ENCODE data around the gene LMAN2.
A peak's percentile ranks its signal among the peaks of the same experiment; 100 is the strongest.

The LMAN2 gene

DNA sequence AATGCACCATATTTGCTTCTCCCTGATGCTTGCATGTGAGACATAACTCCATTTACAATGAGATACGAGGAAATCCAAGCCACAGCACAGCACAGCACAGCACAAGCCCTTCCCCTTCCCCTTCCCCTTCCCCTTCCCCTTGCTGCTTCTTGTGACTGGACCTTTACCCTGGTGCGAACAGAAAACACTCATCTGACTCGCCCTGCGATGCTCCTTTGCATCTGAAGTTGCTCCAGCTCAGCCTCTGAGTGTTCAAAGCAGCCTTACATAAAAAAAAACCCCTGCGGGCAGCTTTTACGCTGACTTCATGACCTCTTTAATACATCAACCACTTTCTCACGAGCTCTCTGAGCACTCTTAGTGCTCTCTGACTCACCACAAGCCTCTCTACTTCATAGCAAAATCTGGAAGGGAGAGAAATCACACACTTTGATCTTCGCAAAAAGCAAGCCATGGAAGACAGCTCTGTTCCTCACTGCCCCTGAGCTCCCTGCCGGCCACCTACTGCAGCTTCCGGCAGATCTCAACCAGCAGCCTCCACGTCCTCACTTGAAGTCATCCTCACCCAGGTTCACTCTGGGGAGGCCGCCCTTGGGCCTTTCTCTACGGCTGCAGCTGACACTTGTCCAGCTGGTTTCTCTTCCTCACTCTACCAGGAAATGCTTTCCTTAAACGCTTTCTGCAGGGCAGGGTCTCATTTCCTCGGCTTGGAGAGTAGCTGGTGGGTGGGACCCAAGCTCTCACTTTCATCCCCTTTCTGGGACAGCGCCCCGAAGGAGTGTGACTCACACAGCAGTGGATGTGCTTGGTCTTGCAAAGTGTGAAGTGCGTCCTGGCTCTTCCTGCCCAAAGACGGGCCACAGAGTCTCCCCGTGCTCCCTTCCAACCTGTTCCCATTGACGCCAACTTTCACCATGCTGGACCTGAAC lies 38.0 kb upstream of the LMAN2 start:
- Histone ChIP-seq H3K9me2 (replicated peaks; ENCODE audit: insufficient read depth, low read length) (no peaks in the 10 kb centered on the region), H2AFZ (ENCODE audit: low read depth, low read length, severe bottlenecking) (no peak overlapping the region), H4K20me1 (ENCODE audit: low read depth, low read length) (no peaks in the 10 kb centered on the region), H3K4me3 (ENCODE audit: insufficient read depth, low read length, poor library complexity, severe bottlenecking) (no peak overlapping the region), H3K27ac (ENCODE audit: low read depth, low read length) (no peak overlapping the region), H3K79me2 (ENCODE audit: insufficient read depth, low read length) (no peaks in the 10 kb centered on the region), H3F3A (ENCODE audit: insufficient read depth) (0 out of 2 replicates have a peak, but pooled peaks cover 3% of the 10 kb centered on the region), H3K9ac (ENCODE audit: low read length) (no peak overlapping the region), H3K36me3 (ENCODE audit: low read length) (no peaks in the 10 kb centered on the region), H3K4me2 (ENCODE audit: low read depth, low read length, poor library complexity, severe bottlenecking) (no peak overlapping the region), H3K27me3 (ENCODE audit: low read length) (no peaks in the 10 kb centered on the region), H3K9me3 (ENCODE audit: insufficient read depth, low read length) (no peaks in the 10 kb centered on the region)
- TF ChIP-seq, protein P1, sequence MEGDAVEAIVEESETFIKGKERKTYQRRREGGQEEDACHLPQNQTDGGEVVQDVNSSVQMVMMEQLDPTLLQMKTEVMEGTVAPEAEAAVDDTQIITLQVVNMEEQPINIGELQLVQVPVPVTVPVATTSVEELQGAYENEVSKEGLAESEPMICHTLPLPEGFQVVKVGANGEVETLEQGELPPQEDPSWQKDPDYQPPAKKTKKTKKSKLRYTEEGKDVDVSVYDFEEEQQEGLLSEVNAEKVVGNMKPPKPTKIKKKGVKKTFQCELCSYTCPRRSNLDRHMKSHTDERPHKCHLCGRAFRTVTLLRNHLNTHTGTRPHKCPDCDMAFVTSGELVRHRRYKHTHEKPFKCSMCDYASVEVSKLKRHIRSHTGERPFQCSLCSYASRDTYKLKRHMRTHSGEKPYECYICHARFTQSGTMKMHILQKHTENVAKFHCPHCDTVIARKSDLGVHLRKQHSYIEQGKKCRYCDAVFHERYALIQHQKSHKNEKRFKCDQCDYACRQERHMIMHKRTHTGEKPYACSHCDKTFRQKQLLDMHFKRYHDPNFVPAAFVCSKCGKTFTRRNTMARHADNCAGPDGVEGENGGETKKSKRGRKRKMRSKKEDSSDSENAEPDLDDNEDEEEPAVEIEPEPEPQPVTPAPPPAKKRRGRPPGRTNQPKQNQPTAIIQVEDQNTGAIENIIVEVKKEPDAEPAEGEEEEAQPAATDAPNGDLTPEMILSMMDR (IDR thresholded peaks at IDR 0.05; ENCODE audit: insufficient read depth, low read length, poor library complexity, severe bottlenecking): no peak
- no peak for TF ChIP-seq EZH2phosphoT487 (conservative IDR thresholded peaks at IDR 0.05; ENCODE audit: low read length)

DNA sequence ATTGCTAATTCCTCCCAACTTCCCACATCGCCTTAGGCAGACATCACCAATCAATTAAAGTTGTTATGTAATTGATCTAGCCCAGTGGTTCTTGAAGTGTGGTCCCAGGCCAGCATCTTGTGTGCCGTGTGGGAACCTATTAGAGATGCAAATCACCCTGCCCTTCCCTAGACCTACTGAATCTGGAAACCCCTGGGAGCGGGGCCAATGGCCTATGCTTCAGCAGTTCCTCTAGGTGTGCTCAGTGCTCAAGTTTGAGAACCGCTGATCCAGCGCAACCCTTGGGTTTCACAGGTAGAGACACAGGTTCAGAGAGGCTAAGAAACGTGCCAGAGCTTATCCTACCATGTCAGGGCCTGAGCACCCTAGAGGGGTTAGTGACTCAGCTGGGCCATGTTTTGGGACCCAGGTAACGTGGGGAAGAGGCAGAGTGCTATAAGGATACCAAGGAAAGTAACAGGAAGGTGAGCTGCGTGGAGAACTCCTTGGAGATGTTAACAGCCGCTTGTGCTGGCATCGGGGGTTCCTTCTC lies 37.1 kb upstream of the LMAN2 start:
- TF ChIP-seq, protein P1 (IDR thresholded peaks at IDR 0.05; ENCODE audit: insufficient read depth, low read length, poor library complexity, severe bottlenecking): no peak
- TF ChIP-seq EZH2phosphoT487 (conservative IDR thresholded peaks at IDR 0.05; ENCODE audit: low read length): no peak
- Histone ChIP-seq H3F3A (ENCODE audit: insufficient read depth) (0 out of 2 replicates have a peak, but pooled peaks cover 3% of the 10 kb centered on the region), H2AFZ (ENCODE audit: low read depth, low read length, severe bottlenecking) (no peak overlapping the region), H3K36me3 (ENCODE audit: low read length) (no peaks in the 10 kb centered on the region), H4K20me1 (ENCODE audit: low read depth, low read length) (no peaks in the 10 kb centered on the region), H3K4me2 (ENCODE audit: low read depth, low read length, poor library complexity, severe bottlenecking) (no peak overlapping the region), H3K27ac (ENCODE audit: low read depth, low read length) (no peak overlapping the region), H3K9ac (ENCODE audit: low read length) (no peak overlapping the region), H3K9me2 (replicated peaks; ENCODE audit: insufficient read depth, low read length) (no peaks in the 10 kb centered on the region), H3K4me3 (ENCODE audit: insufficient read depth, low read length, poor library complexity, severe bottlenecking) (no peak overlapping the region), H3K79me2 (ENCODE audit: insufficient read depth, low read length) (no peaks in the 10 kb centered on the region), H3K9me3 (ENCODE audit: insufficient read depth, low read length) (no peaks in the 10 kb centered on the region), H3K27me3 (ENCODE audit: low read length) (no peaks in the 10 kb centered on the region)

- Histone ChIP-seq H3K9ac (ENCODE audit: low read length) (no peak overlapping the region), H3K4me2 (ENCODE audit: low read depth, low read length, poor library complexity, severe bottlenecking) (peak overlapping the region; percentile 14), H3K9me3 (ENCODE audit: insufficient read depth, low read length) (no peaks in the 10 kb centered on the region), H3K27ac (ENCODE audit: low read depth, low read length) (no peak overlapping the region), H3K36me3 (ENCODE audit: low read length) (no peaks in the 10 kb centered on the region), H3K9me2 (replicated peaks; ENCODE audit: insufficient read depth, low read length) (no peaks in the 10 kb centered on the region), H3F3A (ENCODE audit: insufficient read depth) (0 out of 2 replicates have a peak, but pooled peaks cover 3% of the 10 kb centered on the region), H4K20me1 (ENCODE audit: low read depth, low read length) (no peaks in the 10 kb centered on the region), H3K4me3 (ENCODE audit: insufficient read depth, low read length, poor library complexity, severe bottlenecking) (no peak overlapping the region), H3K27me3 (ENCODE audit: low read length) (no peaks in the 10 kb centered on the region), H2AFZ (ENCODE audit: low read depth, low read length, severe bottlenecking) (no peak overlapping the region), H3K79me2 (ENCODE audit: insufficient read depth, low read length) (no peaks in the 10 kb centered on the region)
- TF ChIP-seq, protein P1 (IDR thresholded peaks at IDR 0.05; ENCODE audit: insufficient read depth, low read length, poor library complexity, severe bottlenecking): no peak
- TF ChIP-seq EZH2phosphoT487 (conservative IDR thresholded peaks at IDR 0.05; ENCODE audit: low read length): no peak
Measured at GRCh38 chr5:177387405-177387804, 35.9 kb upstream of the LMAN2 start.

Measured in SU-DHL-6 (cell line).